OCI-LY7 (cell line): ENCODE results near the gene USH2A. TPM values are rescaled to one million over a fixed set of nuclear protein-coding genes. Genes with fewer than 3 reads are reported as not detected.

Source experiments
- BruUV-seq: library from RNA; stranded (reverse); fragments of 400-500 nt; replicated peaks from 2 replicates; lab custom pipeline; 2021; lab: Mats Ljungman, UMichigan
- CTCF ChIA-PET: fragments of 300-600 bp; sonication (Branson Sonifier 250); formaldehyde crosslinking; loops from one replicate; lab custom pipeline; 2022; ENCODE audit warnings: antibody characterized with exemption; ENCODE audit not compliant: unreplicated experiment; lab: Charles Lee
- POLR2A ChIA-PET: fragments of 300-600 bp; sonication (Branson Sonifier 250); formaldehyde crosslinking; loops from one replicate; lab custom pipeline; 2022; ENCODE audit warnings: antibody characterized with exemption; lab: Charles Lee
- DNase-seq: peaks from one replicate; pipeline ENCODE4 v3.0.0-alpha.2; 2015; ENCODE audit warnings: low spot score
- H2AFZ ChIP-seq: fragments of 200-600 bp; sonication (generic), shearing (Covaris generic); 2 replicates; pipeline ENCODE4 v1.6.1; 2014; ENCODE audit warnings: mild to moderate bottlenecking, antibody characterized with exemption, low read length, moderate library complexity
- H3K27ac ChIP-seq: fragments of 200-600 bp; sonication (generic); 2 replicates; pipeline ENCODE4 v1.5.1; 2014; ENCODE audit warnings: mixed run types, low read depth, mild to moderate bottlenecking, moderate library complexity, low read length, inconsistent platforms; ENCODE audit not compliant: poor library complexity, severe bottlenecking
- H3K36me3 ChIP-seq: fragments of 200-600 bp; sonication (generic); 2 replicates; pipeline ENCODE4 v1.6.1; 2014; ENCODE audit warnings: mild to moderate bottlenecking, antibody characterized with exemption, low read length, moderate library complexity, mixed read lengths; ENCODE audit not compliant: insufficient read depth
- H3K4me1 ChIP-seq: fragments of 200-600 bp; sonication (generic); 2 replicates; pipeline ENCODE4 v1.5.1; 2014; ENCODE audit warnings: mild to moderate bottlenecking, low read length; ENCODE audit not compliant: insufficient read depth, poor library complexity, severe bottlenecking
- H3K4me2 ChIP-seq: fragments of 200-600 bp; sonication (generic); 2 replicates; pipeline ENCODE4 v1.6.1; 2014; ENCODE audit warnings: mild to moderate bottlenecking, low read length
- H3K4me3 ChIP-seq: fragments of 200-600 bp; sonication (generic); 2 replicates; pipeline ENCODE4 v1.5.1; 2014; ENCODE audit warnings: mild to moderate bottlenecking, low read depth, low read length; ENCODE audit not compliant: poor library complexity, severe bottlenecking
- H3K79me2 ChIP-seq: fragments of 200-600 bp; sonication (generic); 2 replicates; pipeline ENCODE4 v1.6.1; 2016; ENCODE audit warnings: low read depth, mild to moderate bottlenecking, low read length, moderate library complexity, mixed read lengths; ENCODE audit not compliant: insufficient read depth
- H3K9me2 ChIP-seq: fragments of 200-600 bp; sonication (generic); 2 replicates; pipeline ENCODE4 v1.6.1; 2016; ENCODE audit warnings: mild to moderate bottlenecking, low read length, mixed read lengths; ENCODE audit not compliant: insufficient read depth
- H3K9me3 ChIP-seq: fragments of 200-600 bp; sonication (generic); 2 replicates; pipeline ENCODE4 v1.6.1; 2014; ENCODE audit warnings: mild to moderate bottlenecking, mixed run types, low read length, mixed read lengths
- H4K20me1 ChIP-seq: fragments of 200-600 bp; sonication (generic); 2 replicates; pipeline ENCODE4 v1.6.1; 2014; ENCODE audit warnings: mild to moderate bottlenecking, antibody characterized with exemption, low read length, moderate library complexity, mixed read lengths; ENCODE audit not compliant: insufficient read depth
- EZH2phosphoT487 ChIP-seq: fragments of 200-600 bp; sonication (generic); IDR thresholded peaks from 2 replicates; pipeline ENCODE4 v1.6.1; 2018; ENCODE audit warnings: low read depth, borderline replicate concordance, mild to moderate bottlenecking, mixed run types, antibody characterized with exemption, low read length, moderate library complexity, mixed read lengths
- intact Hi-C: fragments of 100-400 bp; cut with micrococcal nuclease; formaldehyde crosslinking; loops from one replicate; pipeline ENCODE4 v1.10.0; 2022; ENCODE audit not compliant: unreplicated experiment
- total RNA-seq, 2 experiments: library from RNA; depleted of rRNA in 1 of 2; stranded (reverse); fragments of >200 nt in 1 of 2; shearing (Covaris generic) in 1 of 2; gene quantifications; 2 replicates each; pipeline ENCODE4 v1.2.3, GENCODE V29; 2014 to 2022
- TF ChIP-seq, protein P1 (sequence below): fragments of 200-600 bp; sonication (generic); conservative IDR thresholded peaks from 2 replicates; pipeline ENCODE4 v1.5.1; 2014; ENCODE audit warnings: mild to moderate bottlenecking, antibody characterized with exemption, low read length, moderate library complexity, mixed read lengths

The USH2A gene
- total RNA-seq, 2 experiments from 2014 or later, result not detected

- BruUV-seq, result no TSS peak
Observed at GRCh38 chr1:215860833-215861232, 562.4 kb downstream of the USH2A start.

GRCh38 chr1:215857317-215857716 lies 565.9 kb downstream of the USH2A start:
- intact Hi-C loops, result no loop called here
- Histone ChIP-seq H3K4me2 (no peak overlapping the region), H3K27ac (no peak overlapping the region), H3K4me1 (no peaks in the 10 kb centered on the region), H3K79me2 (no peaks in the 10 kb centered on the region), H3K4me3 (no peak overlapping the region), H3K36me3 (no peaks in the 10 kb centered on the region), H2AFZ (no peak overlapping the region), H3K9me2 (no peaks in the 10 kb centered on the region), H3K9me3 (no peaks in the 10 kb centered on the region), H4K20me1 (no peaks in the 10 kb centered on the region)
- POLR2A ChIA-PET, result no interaction called here
- BruUV-seq, result no TSS peak
- TF ChIP-seq EZH2phosphoT487, result no peak
- TF ChIP-seq, protein P1, sequence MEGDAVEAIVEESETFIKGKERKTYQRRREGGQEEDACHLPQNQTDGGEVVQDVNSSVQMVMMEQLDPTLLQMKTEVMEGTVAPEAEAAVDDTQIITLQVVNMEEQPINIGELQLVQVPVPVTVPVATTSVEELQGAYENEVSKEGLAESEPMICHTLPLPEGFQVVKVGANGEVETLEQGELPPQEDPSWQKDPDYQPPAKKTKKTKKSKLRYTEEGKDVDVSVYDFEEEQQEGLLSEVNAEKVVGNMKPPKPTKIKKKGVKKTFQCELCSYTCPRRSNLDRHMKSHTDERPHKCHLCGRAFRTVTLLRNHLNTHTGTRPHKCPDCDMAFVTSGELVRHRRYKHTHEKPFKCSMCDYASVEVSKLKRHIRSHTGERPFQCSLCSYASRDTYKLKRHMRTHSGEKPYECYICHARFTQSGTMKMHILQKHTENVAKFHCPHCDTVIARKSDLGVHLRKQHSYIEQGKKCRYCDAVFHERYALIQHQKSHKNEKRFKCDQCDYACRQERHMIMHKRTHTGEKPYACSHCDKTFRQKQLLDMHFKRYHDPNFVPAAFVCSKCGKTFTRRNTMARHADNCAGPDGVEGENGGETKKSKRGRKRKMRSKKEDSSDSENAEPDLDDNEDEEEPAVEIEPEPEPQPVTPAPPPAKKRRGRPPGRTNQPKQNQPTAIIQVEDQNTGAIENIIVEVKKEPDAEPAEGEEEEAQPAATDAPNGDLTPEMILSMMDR, result no peak
- CTCF ChIA-PET, result no interaction called here
- no peak for DNase-seq

More at GRCh38 chr1:215860833-215861232, 562.4 kb downstream of the USH2A start:
- Histone ChIP-seq H3K4me1 (no peaks in the 10 kb centered on the region), H2AFZ (no peak overlapping the region), H3K79me2 (no peaks in the 10 kb centered on the region), H3K27ac (no peak overlapping the region), H3K4me3 (no peak overlapping the region), H3K4me2 (no peak overlapping the region), H4K20me1 (no peaks in the 10 kb centered on the region), H3K36me3 (no peaks in the 10 kb centered on the region), H3K9me2 (no peaks in the 10 kb centered on the region), H3K9me3 (no peaks in the 10 kb centered on the region)
- POLR2A ChIA-PET, result no interaction called here
- TF ChIP-seq EZH2phosphoT487, result no peak
- TF ChIP-seq, protein P1, result no peak
- CTCF ChIA-PET, result no interaction called here
- DNase-seq, result no peak
- intact Hi-C loops, result no loop called here

- ChIA-PET POLR2A (interaction anchor here (0.7 kb wide), 1 partner anchor 100 kb away, joined by 3 read pairs; no protein-coding TSS in a partner anchor), CTCF (no interaction called here)
- H3K9me2 ChIP-seq, result no peaks in the 10 kb centered on the region
- no TSS peak for BruUV-seq
- intact Hi-C loops, result no loop called here
- H3K9me3 ChIP-seq, result no peaks in the 10 kb centered on the region
- H3K4me3 ChIP-seq, result no peak overlapping the region
- no peak overlapping the region for H2AFZ ChIP-seq
- H3K79me2 ChIP-seq, result no peaks in the 10 kb centered on the region
- H3K4me2 ChIP-seq, result no peak overlapping the region
- H3K36me3 ChIP-seq, result no peaks in the 10 kb centered on the region
- H3K27ac ChIP-seq, result no peak overlapping the region
- DNase-seq, result no peak
- no peaks in the 10 kb centered on the region for H4K20me1 ChIP-seq
- H3K4me1 ChIP-seq, result no peaks in the 10 kb centered on the region
- TF ChIP-seq, protein P1, result no peak
- TF ChIP-seq EZH2phosphoT487, result no peak
Observed at GRCh38 chr1:215845234-215845891, 577.9 kb downstream of the USH2A start.
